Activated naive CD8-positive, alpha-beta T cell treated with anti-CD3 and anti-CD28 coated beads, Interleukin-2, amount 10 ng/mL, durations not matched to agents 7 days and 5 days (primary cell): ENCODE data around the gene HDAC11. TPM values are rescaled to one million over a fixed set of nuclear protein-coding genes. Genes with fewer than 3 reads are reported as not detected.

Experiments
- ATAC-seq: fragments of 150-1000 bp; cut with Tn5 transposase; one replicate; pipeline ENCODE4 v1.10.0; 2021; ENCODE audit warnings: low read depth, moderate library complexity
- POLR2A ChIA-PET: fragments of 350-600 bp; sonication (Branson Sonifier 250); formaldehyde crosslinking; loops from one replicate; lab custom pipeline; 2021; ENCODE audit warnings: antibody characterized with exemption; lab: Charles Lee
- DNase-seq: peaks from one replicate; pipeline ENCODE4 v3.0.0; 2021
- H3K27ac Mint-ChIP-seq: one replicate; pipeline ENCODE4 v1.8.0; 2022; ENCODE audit warnings: mild to moderate bottlenecking, mixed read lengths
- H3K27me3 Mint-ChIP-seq: one replicate; pipeline ENCODE4 v1.8.0; 2022; ENCODE audit warnings: mild to moderate bottlenecking, moderate library complexity, mixed read lengths
- H3K36me3 Mint-ChIP-seq: one replicate; pipeline ENCODE4 v1.8.0; 2021; ENCODE audit warnings: mild to moderate bottlenecking, mixed read lengths
- H3K4me1 Mint-ChIP-seq: one replicate; pipeline ENCODE4 v1.8.0; 2021; ENCODE audit warnings: mixed read lengths
- H3K4me3 Mint-ChIP-seq: one replicate; pipeline ENCODE4 v1.8.0; 2022; ENCODE audit warnings: mild to moderate bottlenecking, moderate library complexity, mixed read lengths
- H3K9me3 Mint-ChIP-seq: one replicate; pipeline ENCODE4 v1.8.0; 2021; ENCODE audit warnings: mixed read lengths
- total RNA-seq, 2 experiments: library from RNA; stranded (reverse); gene quantifications; one replicate each; pipeline ENCODE4 v1.2.3, GENCODE V29; 2021

The HDAC11 gene
- total RNA-seq, 2 experiments from 2014 or later, result 4.1 to 4.9 TPM

GRCh38 chr3:13509816-13510192 lies 29.7 kb downstream of the HDAC11 start:
- H3K4me3 Mint-ChIP-seq, result no peak overlapping the region
- H3K36me3 Mint-ChIP-seq, result no peaks in the 10 kb centered on the region
- no peak overlapping the region for H3K27ac Mint-ChIP-seq
- no peaks in the 10 kb centered on the region for H3K27me3 Mint-ChIP-seq
- no peaks in the 10 kb centered on the region for H3K9me3 Mint-ChIP-seq
- no peak for ATAC-seq
- POLR2A ChIA-PET, result no interaction called here
- no peak for DNase-seq
- H3K4me1 Mint-ChIP-seq, result peaks cover 2% of the 10 kb centered on the region

- Mint-ChIP-seq H3K4me3 (no peak overlapping the region), H3K27me3 (no peaks in the 10 kb centered on the region), H3K9me3 (no peaks in the 10 kb centered on the region), H3K27ac (no peak overlapping the region), H3K36me3 (no peaks in the 10 kb centered on the region), H3K4me1 (peaks cover 2% of the 10 kb centered on the region)
- DNase-seq, result no peak
- POLR2A ChIA-PET, result no interaction called here
- ATAC-seq, result no peak
Observed at GRCh38 chr3:13512451-13512850, 32.3 kb downstream of the HDAC11 start.

GRCh38 chr3:13513051-13513912 lies 33.2 kb downstream of the HDAC11 start:
- ATAC-seq (no peak), DNase-seq (no peak)
- POLR2A ChIA-PET, result no interaction called here
- Mint-ChIP-seq H3K27ac (no peak overlapping the region), H3K4me1 (peaks cover 2% of the 10 kb centered on the region), H3K4me3 (no peak overlapping the region), H3K27me3 (no peaks in the 10 kb centered on the region), H3K9me3 (no peaks in the 10 kb centered on the region), H3K36me3 (no peaks in the 10 kb centered on the region)

GRCh38 chr3:13513913-13514517 lies 33.9 kb downstream of the HDAC11 start:
- POLR2A ChIA-PET, result no interaction called here
- no peak for DNase-seq
- no peak overlapping the region for H3K27ac Mint-ChIP-seq

GRCh38 chr3:13514639-13515435 lies 34.7 kb downstream of the HDAC11 start:
- ATAC-seq (no peak), DNase-seq (no peak)
- no peak overlapping the region for H3K27ac Mint-ChIP-seq
- H3K4me3 Mint-ChIP-seq, result no peak overlapping the region
- H3K36me3 Mint-ChIP-seq, result no peaks in the 10 kb centered on the region
- H3K27me3 Mint-ChIP-seq, result no peaks in the 10 kb centered on the region
- POLR2A ChIA-PET, result no interaction called here
- H3K4me1 Mint-ChIP-seq, result peaks cover 2% of the 10 kb centered on the region
- no peaks in the 10 kb centered on the region for H3K9me3 Mint-ChIP-seq

More at GRCh38 chr3:13513913-13514517, 33.9 kb downstream of the HDAC11 start:
- Mint-ChIP-seq H3K27me3 (no peaks in the 10 kb centered on the region), H3K4me3 (no peak overlapping the region), H3K4me1 (peaks cover 2% of the 10 kb centered on the region), H3K36me3 (no peaks in the 10 kb centered on the region), H3K9me3 (no peaks in the 10 kb centered on the region)
- no peak for ATAC-seq

GRCh38 chr3:13515786-13516759 lies 36.0 kb downstream of the HDAC11 start:
- ATAC-seq (no peak), DNase-seq (no peak)
- Mint-ChIP-seq H3K27ac (no peak overlapping the region), H3K9me3 (no peaks in the 10 kb centered on the region), H3K4me1 (peaks cover 2% of the 10 kb centered on the region), H3K27me3 (no peaks in the 10 kb centered on the region), H3K4me3 (no peak overlapping the region), H3K36me3 (no peaks in the 10 kb centered on the region)
- POLR2A ChIA-PET, result interaction anchor here (0.6 kb wide), 1 partner anchor 58 kb away, joined by 3 read pairs; no protein-coding TSS in a partner anchor

- Mint-ChIP-seq H3K4me1 (peaks cover 2% of the 10 kb centered on the region), H3K36me3 (no peaks in the 10 kb centered on the region), H3K27me3 (no peaks in the 10 kb centered on the region), H3K27ac (no peak overlapping the region), H3K9me3 (peaks cover 4% of the 10 kb centered on the region), H3K4me3 (no peak overlapping the region)
- ATAC-seq (no peak), DNase-seq (no peak)
- POLR2A ChIA-PET, result interaction anchor here (0.6 kb wide), 1 partner anchor 57 kb away, joined by 3 read pairs; no protein-coding TSS in a partner anchor
Observed at GRCh38 chr3:13516760-13517135, 36.6 kb downstream of the HDAC11 start.

GRCh38 chr3:13517253-13517977 lies 37.3 kb downstream of the HDAC11 start:
- peaks cover 5% of the 10 kb centered on the region for H3K9me3 Mint-ChIP-seq
- H3K27ac Mint-ChIP-seq, result no peak overlapping the region
- POLR2A ChIA-PET, result no interaction called here

GRCh38 chr3:13518516-13518953 lies 38.4 kb downstream of the HDAC11 start:
- Mint-ChIP-seq H3K27ac (no peak overlapping the region), H3K9me3 (peaks cover 5% of the 10 kb centered on the region), H3K27me3 (peaks cover 8% of the 10 kb centered on the region), H3K36me3 (no peaks in the 10 kb centered on the region), H3K4me1 (no peaks in the 10 kb centered on the region), H3K4me3 (no peak overlapping the region)
- POLR2A ChIA-PET, result no interaction called here
- DNase-seq (no peak), ATAC-seq (no peak)

More at GRCh38 chr3:13517253-13517977, 37.3 kb downstream of the HDAC11 start:
- Mint-ChIP-seq H3K4me3 (no peak overlapping the region), H3K36me3 (no peaks in the 10 kb centered on the region), H3K27me3 (peaks cover 2% of the 10 kb centered on the region), H3K4me1 (no peaks in the 10 kb centered on the region)
- ATAC-seq, result no peak
- DNase-seq, result no peak

GRCh38 chr3:13519006-13519791 lies 39.1 kb downstream of the HDAC11 start:
- H3K27me3 Mint-ChIP-seq, result peaks cover 8% of the 10 kb centered on the region

GRCh38 chr3:13520326-13520880 lies 40.3 kb downstream of the HDAC11 start:
- Mint-ChIP-seq H3K4me1 (no peaks in the 10 kb centered on the region), H3K36me3 (no peaks in the 10 kb centered on the region), H3K27me3 (peaks cover 14% of the 10 kb centered on the region), H3K9me3 (peaks cover 5% of the 10 kb centered on the region), H3K4me3 (no peak overlapping the region), H3K27ac (no peak overlapping the region)
- ATAC-seq (no peak), DNase-seq (no peak)
- POLR2A ChIA-PET, result no interaction called here

More at GRCh38 chr3:13519006-13519791, 39.1 kb downstream of the HDAC11 start:
- Mint-ChIP-seq H3K27ac (no peak overlapping the region), H3K4me1 (no peaks in the 10 kb centered on the region), H3K36me3 (no peaks in the 10 kb centered on the region), H3K4me3 (no peak overlapping the region), H3K9me3 (peaks cover 5% of the 10 kb centered on the region)
- POLR2A ChIA-PET, result interaction anchor here (0.6 kb wide), 1 partner anchor 206 kb away, joined by 4 read pairs; no protein-coding TSS in a partner anchor
- DNase-seq, result no peak
- ATAC-seq, result no peak
